ENCODE results near the gene DRD5.

Gene DRD5

DNA sequence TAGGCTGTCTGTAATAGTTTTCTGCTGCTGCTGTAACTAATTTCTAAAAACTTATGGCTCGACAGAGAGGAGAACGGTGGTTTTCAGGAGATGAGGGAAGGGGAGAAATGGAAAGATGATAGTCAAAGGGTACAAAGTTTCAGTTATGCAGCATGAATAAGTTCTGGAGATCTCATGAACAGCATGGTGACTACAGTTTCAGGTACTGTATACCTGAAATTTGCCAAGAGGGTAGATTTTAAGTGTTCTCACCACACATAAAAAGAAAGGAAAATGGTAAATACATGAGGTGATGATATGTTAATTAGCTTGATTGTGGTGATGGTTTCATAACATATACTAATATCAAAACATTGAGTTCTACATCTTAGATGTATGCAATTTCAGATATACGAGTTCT, 34.9 kb downstream of the DRD5 start:
- Histone ChIP-seq H3K27me3 (ENCODE audit: insufficient read depth, insufficient read length) (no peaks in the 10 kb centered on the region), H3K9me3 (ENCODE audit: insufficient read depth, low read length) (peaks cover 3% of the 10 kb centered on the region; the same call in 1 of the 2 replicates), H3K4me3 (ENCODE audit: insufficient read length, low read depth) (no peak overlapping the region), H3K36me3 (ENCODE audit: insufficient read depth, insufficient read length, low read length) (no peaks in the 10 kb centered on the region), H3K9ac (ENCODE audit: insufficient read length, low read depth) (no peak overlapping the region), H3K4me1 (ENCODE audit: insufficient read depth, insufficient read length) (no peaks in the 10 kb centered on the region)
- DNase-seq (ENCODE audit: low read depth, low spot score) = no peak
- no peak for TF ChIP-seq SUZ12 (IDR thresholded peaks at IDR 0.05; ENCODE audit: extremely low read depth, insufficient read depth, insufficient read length)
- TF ChIP-seq YY1 (IDR thresholded peaks at IDR 0.05; ENCODE audit: insufficient read depth, insufficient read length) = no peak
- TF ChIP-seq ZNF274 (IDR thresholded peaks at IDR 0.05; ENCODE audit: low read depth, low read length) = no peak

- TF ChIP-seq SUZ12 (IDR thresholded peaks at IDR 0.05; ENCODE audit: extremely low read depth, insufficient read depth, insufficient read length) = no peak
- H3K36me3 ChIP-seq (ENCODE audit: insufficient read depth, insufficient read length, low read length) = no peaks in the 10 kb centered on the region
These were observed 38.9 kb downstream of the DRD5 start for GRCh38 chr4:9820343-9820742.

DNA sequence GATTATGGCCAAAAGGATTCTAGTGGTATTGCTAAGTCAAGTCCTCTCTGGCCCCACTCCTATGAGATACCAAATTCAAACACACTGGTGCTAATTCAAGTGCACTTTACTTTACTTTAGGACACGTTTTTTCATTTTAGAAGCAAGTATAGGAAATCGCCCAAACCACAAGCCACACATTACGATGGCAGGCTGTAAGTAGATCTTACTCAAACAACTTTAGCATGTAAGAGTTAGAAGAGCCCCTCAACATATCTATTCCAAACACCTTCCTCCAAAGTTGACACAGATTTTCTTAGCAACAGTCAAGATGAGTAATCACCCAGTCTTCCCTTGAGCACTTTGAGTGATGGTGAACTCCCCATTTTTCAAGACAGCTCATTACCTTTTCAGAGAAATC, 43.6 kb downstream of the DRD5 start:
- no peak for DNase-seq (ENCODE audit: low read depth, low spot score)
- Histone ChIP-seq H3K4me3 (ENCODE audit: insufficient read length, low read depth) (no peak overlapping the region), H3K4me1 (ENCODE audit: insufficient read depth, insufficient read length) (no peaks in the 10 kb centered on the region), H3K36me3 (ENCODE audit: insufficient read depth, insufficient read length, low read length) (no peaks in the 10 kb centered on the region), H3K9ac (ENCODE audit: insufficient read length, low read depth) (no peak overlapping the region), H3K9me3 (ENCODE audit: insufficient read depth, low read length) (no peaks in the 10 kb centered on the region), H3K27me3 (ENCODE audit: insufficient read depth, insufficient read length) (no peaks in the 10 kb centered on the region)
- TF ChIP-seq ZNF274 (IDR thresholded peaks at IDR 0.05; ENCODE audit: low read depth, low read length) (no peak), SUZ12 (IDR thresholded peaks at IDR 0.05; ENCODE audit: extremely low read depth, insufficient read depth, insufficient read length) (no peak), YY1 (IDR thresholded peaks at IDR 0.05; ENCODE audit: insufficient read depth, insufficient read length) (no peak)

More at GRCh38 chr4:9820343-9820742, 38.9 kb downstream of the DRD5 start:
- no peaks in the 10 kb centered on the region for H3K4me1 ChIP-seq (ENCODE audit: insufficient read depth, insufficient read length)
- no peak overlapping the region for H3K4me3 ChIP-seq (ENCODE audit: insufficient read length, low read depth)
- DNase-seq (ENCODE audit: low read depth, low spot score) = no peak
- H3K9me3 ChIP-seq (ENCODE audit: insufficient read depth, low read length) = peaks cover 3% of the 10 kb centered on the region; the same call in 1 of the 2 replicates
- no peaks in the 10 kb centered on the region for H3K27me3 ChIP-seq (ENCODE audit: insufficient read depth, insufficient read length)
- no peak overlapping the region for H3K9ac ChIP-seq (ENCODE audit: insufficient read length, low read depth)

DNA sequence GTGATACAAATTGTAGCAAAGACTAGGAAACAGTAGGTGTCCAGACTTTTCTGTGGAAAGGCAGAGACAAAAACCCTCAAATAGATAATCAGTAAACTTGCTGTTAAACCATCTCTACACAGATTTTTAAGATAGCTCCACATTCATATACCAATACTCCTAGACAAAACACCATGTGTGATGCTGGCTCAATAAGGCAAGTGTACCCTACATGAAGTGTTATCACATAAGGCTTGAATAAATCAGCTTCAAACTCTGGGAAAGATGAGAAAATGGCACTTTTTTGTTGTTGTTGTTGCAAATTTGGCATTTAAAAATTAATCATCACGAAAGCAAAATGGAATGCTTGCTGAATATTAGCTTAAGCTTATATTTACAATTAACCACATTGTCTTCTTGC, 45.1 kb downstream of the DRD5 start:
- no peak for DNase-seq (ENCODE audit: low read depth, low spot score)
- Histone ChIP-seq H3K9me3 (ENCODE audit: insufficient read depth, low read length) (no peaks in the 10 kb centered on the region), H3K9ac (ENCODE audit: insufficient read length, low read depth) (no peak overlapping the region), H3K4me3 (ENCODE audit: insufficient read length, low read depth) (no peak overlapping the region), H3K27me3 (ENCODE audit: insufficient read depth, insufficient read length) (no peaks in the 10 kb centered on the region), H3K4me1 (ENCODE audit: insufficient read depth, insufficient read length) (no peaks in the 10 kb centered on the region), H3K36me3 (ENCODE audit: insufficient read depth, insufficient read length, low read length) (no peaks in the 10 kb centered on the region)
- TF ChIP-seq SUZ12 (IDR thresholded peaks at IDR 0.05; ENCODE audit: extremely low read depth, insufficient read depth, insufficient read length) = no peak
- TF ChIP-seq YY1 (IDR thresholded peaks at IDR 0.05; ENCODE audit: insufficient read depth, insufficient read length) = no peak
- TF ChIP-seq ZNF274 (IDR thresholded peaks at IDR 0.05; ENCODE audit: low read depth, low read length) = no peak

DNA sequence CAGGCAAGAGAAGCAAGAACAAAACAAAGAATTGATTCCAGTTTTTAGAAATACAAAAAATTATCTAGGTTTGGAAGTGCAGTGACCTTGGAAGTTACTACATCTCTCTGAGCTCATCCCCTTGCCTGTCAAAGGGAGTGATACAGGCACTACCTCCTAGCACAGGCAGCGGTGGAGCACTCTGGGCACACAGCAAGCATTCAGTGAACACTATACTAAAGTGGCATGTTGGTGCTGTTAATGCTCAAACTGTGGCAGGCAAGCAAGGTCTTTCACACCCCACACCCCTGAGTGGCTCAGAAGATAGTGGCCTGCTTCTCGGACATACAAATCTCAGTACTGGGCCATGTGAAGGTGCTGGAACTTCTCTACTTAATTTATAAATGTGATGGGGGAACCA, 51.2 kb downstream of the DRD5 start:
- Histone ChIP-seq H3K4me3 (ENCODE audit: insufficient read length, low read depth) (no peak overlapping the region), H3K27me3 (ENCODE audit: insufficient read depth, insufficient read length) (no peaks in the 10 kb centered on the region), H3K4me1 (ENCODE audit: insufficient read depth, insufficient read length) (peaks cover 5% of the 10 kb centered on the region), H3K9ac (ENCODE audit: insufficient read length, low read depth) (no peak overlapping the region), H3K36me3 (ENCODE audit: insufficient read depth, insufficient read length, low read length) (no peaks in the 10 kb centered on the region), H3K9me3 (ENCODE audit: insufficient read depth, low read length) (no peaks in the 10 kb centered on the region)
- no peak for TF ChIP-seq ZNF274 (IDR thresholded peaks at IDR 0.05; ENCODE audit: low read depth, low read length)
- no peak for TF ChIP-seq YY1 (IDR thresholded peaks at IDR 0.05; ENCODE audit: insufficient read depth, insufficient read length)
- no peak for TF ChIP-seq SUZ12 (IDR thresholded peaks at IDR 0.05; ENCODE audit: extremely low read depth, insufficient read depth, insufficient read length)
- DNase-seq (ENCODE audit: low read depth, low spot score) = no peak

- peaks cover 5% of the 10 kb centered on the region for H3K4me1 ChIP-seq (ENCODE audit: insufficient read depth, insufficient read length)
- TF ChIP-seq SUZ12 (IDR thresholded peaks at IDR 0.05; ENCODE audit: extremely low read depth, insufficient read depth, insufficient read length) (no peak), YY1 (IDR thresholded peaks at IDR 0.05; ENCODE audit: insufficient read depth, insufficient read length) (no peak), ZNF274 (IDR thresholded peaks at IDR 0.05; ENCODE audit: low read depth, low read length) (no peak)
- no peaks in the 10 kb centered on the region for H3K9me3 ChIP-seq (ENCODE audit: insufficient read depth, low read length)
- DNase-seq (ENCODE audit: low read depth, low spot score) = no peak
- H3K4me3 ChIP-seq (ENCODE audit: insufficient read length, low read depth) = no peak overlapping the region
- no peaks in the 10 kb centered on the region for H3K36me3 ChIP-seq (ENCODE audit: insufficient read depth, insufficient read length, low read length)
- no peaks in the 10 kb centered on the region for H3K27me3 ChIP-seq (ENCODE audit: insufficient read depth, insufficient read length)
- H3K9ac ChIP-seq (ENCODE audit: insufficient read length, low read depth) = no peak overlapping the region
These were observed 52.0 kb downstream of the DRD5 start for GRCh38 chr4:9833421-9833820.

All from NT2/D1 (cell line).